Measurements from ENCODE around the gene MAGED1.

DNA sequence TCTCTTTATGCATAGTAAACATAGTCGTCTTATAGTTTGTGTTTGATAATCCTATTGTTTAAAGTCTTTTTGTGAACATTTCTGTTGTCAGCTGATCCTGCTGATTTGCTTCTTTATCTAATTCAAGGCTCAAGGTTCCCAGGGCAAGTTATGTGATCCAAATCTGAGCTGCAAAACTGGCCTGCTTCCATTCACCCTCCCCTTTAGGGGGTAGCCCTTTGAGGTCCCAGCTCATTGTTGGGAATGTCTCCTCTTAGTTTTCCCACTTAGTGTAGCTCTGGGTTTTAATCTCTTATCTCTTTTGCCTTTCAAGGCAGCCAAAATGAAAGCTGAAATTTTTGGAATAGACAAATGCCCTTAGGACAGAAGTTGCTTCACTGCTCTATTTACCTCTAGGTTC is 40.2 kb upstream of the MAGED1 start:
- TF ChIP-seq, protein P1, sequence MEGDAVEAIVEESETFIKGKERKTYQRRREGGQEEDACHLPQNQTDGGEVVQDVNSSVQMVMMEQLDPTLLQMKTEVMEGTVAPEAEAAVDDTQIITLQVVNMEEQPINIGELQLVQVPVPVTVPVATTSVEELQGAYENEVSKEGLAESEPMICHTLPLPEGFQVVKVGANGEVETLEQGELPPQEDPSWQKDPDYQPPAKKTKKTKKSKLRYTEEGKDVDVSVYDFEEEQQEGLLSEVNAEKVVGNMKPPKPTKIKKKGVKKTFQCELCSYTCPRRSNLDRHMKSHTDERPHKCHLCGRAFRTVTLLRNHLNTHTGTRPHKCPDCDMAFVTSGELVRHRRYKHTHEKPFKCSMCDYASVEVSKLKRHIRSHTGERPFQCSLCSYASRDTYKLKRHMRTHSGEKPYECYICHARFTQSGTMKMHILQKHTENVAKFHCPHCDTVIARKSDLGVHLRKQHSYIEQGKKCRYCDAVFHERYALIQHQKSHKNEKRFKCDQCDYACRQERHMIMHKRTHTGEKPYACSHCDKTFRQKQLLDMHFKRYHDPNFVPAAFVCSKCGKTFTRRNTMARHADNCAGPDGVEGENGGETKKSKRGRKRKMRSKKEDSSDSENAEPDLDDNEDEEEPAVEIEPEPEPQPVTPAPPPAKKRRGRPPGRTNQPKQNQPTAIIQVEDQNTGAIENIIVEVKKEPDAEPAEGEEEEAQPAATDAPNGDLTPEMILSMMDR (IDR thresholded peaks at IDR 0.05; ENCODE audit: borderline replicate concordance, extremely low read depth, low read length, poor library complexity, severe bottlenecking) = no peak
- TF ChIP-seq EZH2 (IDR thresholded peaks at IDR 0.05; ENCODE audit: borderline replicate concordance, low read depth, low read length, severe bottlenecking) = no peak

Measured in DND-41 (cell line).